Retinal pigment epithelial cell (primary cell): ENCODE measurements around the gene MGLL.

Experiments
- DNase-seq: peaks from one replicate; pipeline ENCODE4 v3.0.0-alpha.2; 2010; ENCODE audit warnings: low read depth
- H3K4me3 ChIP-seq: 2 replicates; pipeline ENCODE4 v1.5.1; 2011; ENCODE audit warnings: mild to moderate bottlenecking, low read length, control low read depth, moderate library complexity
- CTCF ChIP-seq: conservative IDR thresholded peaks from 2 replicates; pipeline ENCODE4 v1.5.1; 2011; ENCODE audit warnings: low read depth, low read length, control low read depth, inconsistent platforms

The MGLL gene

GRCh38 chr3:127751782-127752181 lies 70.5 kb downstream of the MGLL start:
- DNase-seq = no peak
- no peak overlapping the region for H3K4me3 ChIP-seq
- no peak for TF ChIP-seq CTCF

- H3K4me3 ChIP-seq = no peak overlapping the region
- TF ChIP-seq CTCF = no peak
- DNase-seq = no peak
Observed at GRCh38 chr3:127751163-127751621, 71.1 kb downstream of the MGLL start.

GRCh38 chr3:127750226-127751031 lies 71.9 kb downstream of the MGLL start:
- no peak for TF ChIP-seq CTCF
- no peak overlapping the region for H3K4me3 ChIP-seq
- DNase-seq = peak; percentile 31

- TF ChIP-seq CTCF = peak; percentile 9
- no peak for DNase-seq
- no peak overlapping the region for H3K4me3 ChIP-seq
Observed at GRCh38 chr3:127749787-127750225, 72.5 kb downstream of the MGLL start.

GRCh38 chr3:127749361-127749760 lies 73.0 kb downstream of the MGLL start:
- no peak for DNase-seq
- no peak overlapping the region for H3K4me3 ChIP-seq
- TF ChIP-seq CTCF = no peak

- no peak for DNase-seq
- no peak overlapping the region for H3K4me3 ChIP-seq
- TF ChIP-seq CTCF = no peak
Observed at GRCh38 chr3:127748754-127749327, 73.5 kb downstream of the MGLL start.
